HG02571 (cell line): ENCODE results near the gene STEAP1B.

Source experiments
- ATAC-seq: cut with Tn5 transposase; IDR thresholded peaks from one replicate; pipeline ENCODE4 v1.9.1; 2021; ENCODE audit warnings: mild to moderate bottlenecking, moderate library complexity; ENCODE audit not compliant: unreplicated experiment

The STEAP1B gene

GRCh38 chr7:22404421-22405023, 95.5 kb downstream of the STEAP1B start:
- no peak for ATAC-seq

GRCh38 chr7:22403344-22403743, 96.6 kb downstream of the STEAP1B start:
- no peak for ATAC-seq

DNA sequence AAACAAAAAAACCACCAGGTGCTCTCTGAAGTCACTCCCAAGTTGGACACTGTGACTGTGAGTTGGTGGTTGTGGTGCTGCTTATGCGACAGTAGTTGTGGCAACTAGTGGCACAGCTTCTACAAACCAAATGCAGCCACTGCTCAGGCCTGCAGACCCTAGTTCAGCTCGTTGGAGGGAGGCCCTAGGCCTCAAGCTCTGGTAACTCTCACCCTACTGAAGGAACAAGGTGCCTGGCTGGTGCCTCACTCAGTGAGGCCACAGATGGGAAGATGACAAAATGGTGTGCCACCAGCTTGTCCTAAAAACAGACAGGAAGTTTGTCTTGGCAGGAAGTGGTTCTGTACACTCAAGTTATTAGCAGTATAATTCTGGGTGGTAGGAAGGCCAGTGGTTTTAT, 97.7 kb downstream of the STEAP1B start:
- no peak for ATAC-seq

DNA sequence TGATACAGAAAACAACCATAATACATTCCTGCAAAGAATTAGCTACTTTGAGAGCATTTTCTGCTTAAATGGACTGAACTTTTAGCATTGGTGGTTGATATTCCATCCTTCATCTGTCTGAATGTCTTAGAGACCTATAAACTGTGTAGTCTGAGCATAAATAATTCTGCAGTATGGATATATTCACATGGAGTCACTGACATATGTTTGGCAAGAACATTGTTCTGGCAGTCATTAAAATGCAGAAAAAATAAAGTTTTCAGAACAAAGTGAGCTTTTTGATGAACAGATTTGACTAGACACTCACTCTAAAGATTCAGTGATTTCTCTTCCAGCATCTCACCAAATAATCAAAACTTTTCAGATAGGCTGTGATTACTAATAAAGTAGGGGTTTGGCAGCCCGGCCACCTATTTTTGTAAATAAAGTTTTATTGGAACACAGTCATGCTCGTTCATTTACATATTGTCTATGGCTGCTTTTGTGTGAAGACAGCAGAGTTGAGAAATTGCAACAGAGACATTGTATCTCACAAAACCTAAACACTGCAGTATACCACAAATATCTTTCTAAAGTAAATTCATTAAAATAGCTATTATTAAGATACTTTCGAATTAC, 98.9 kb downstream of the STEAP1B start:
- no peak for ATAC-seq

DNA sequence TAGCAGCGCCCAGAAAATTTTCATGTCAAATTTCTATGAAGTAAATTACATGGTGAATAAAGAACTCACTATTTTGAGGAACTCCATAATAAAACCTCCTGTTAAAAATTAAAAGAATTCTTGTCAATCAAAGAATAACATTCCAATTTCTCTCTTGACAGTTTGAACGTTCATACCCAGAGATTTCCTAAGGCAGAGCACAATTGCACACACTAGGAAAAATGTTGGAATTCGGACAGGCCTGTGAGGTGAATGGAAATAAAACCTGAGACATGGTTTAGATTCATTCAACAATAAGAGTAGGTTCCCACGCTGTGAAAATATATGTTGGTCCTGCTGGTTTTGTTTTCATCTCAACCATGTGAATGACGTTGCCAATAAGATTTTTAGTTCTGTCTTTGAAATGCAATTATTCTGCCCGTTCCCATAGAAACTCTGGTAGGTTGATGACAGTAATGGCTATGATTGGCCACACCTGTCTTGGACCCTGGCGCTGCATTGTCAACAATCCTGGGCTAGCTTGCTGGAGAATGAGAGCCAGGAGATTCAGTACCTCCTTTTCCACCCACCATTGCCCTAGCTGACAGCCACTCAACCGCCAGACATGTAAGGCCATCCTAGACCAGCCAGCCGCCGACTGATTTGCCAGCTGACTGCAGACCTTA, 99.7 kb downstream of the STEAP1B start:
- ATAC-seq = no peak

DNA sequence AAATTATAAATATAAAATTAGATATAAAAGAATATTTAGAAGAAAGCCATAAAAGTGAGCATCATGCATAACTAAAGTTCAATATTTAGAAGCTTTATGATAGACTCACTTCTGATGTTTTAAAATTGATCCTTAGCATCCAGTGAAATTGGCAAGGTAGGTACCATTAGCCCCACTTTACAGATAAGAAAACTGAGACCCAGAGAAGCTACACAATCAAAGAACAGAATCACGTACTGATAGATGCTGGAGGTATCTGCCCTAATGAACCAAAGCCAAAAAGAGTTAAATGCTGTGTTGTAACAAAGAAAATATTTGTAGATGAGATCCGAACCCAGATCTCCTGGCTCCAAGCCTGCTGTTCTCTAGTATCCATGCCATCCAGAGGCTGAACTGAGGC, 100.4 kb downstream of the STEAP1B start:
- no peak for ATAC-seq

DNA sequence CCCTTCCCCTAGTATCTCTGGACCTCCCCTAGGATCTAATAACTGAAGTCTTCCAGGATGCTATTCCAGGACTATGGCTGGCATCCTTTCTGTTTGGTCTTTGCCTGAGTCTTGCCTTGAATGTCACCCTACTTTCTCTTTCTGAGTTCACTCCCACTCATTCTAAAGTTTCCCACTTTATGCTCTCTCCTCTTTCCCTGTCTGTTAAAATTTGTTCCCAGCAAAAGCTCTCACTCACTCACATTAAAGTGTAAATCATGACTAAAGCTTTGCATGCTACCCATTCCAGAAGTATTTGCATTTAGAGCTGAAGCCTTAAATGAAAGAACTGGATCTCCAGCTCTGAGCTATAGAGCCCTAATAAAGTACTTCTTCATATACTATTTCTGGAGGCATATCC, 100.9 kb downstream of the STEAP1B start:
- no peak for ATAC-seq

DNA sequence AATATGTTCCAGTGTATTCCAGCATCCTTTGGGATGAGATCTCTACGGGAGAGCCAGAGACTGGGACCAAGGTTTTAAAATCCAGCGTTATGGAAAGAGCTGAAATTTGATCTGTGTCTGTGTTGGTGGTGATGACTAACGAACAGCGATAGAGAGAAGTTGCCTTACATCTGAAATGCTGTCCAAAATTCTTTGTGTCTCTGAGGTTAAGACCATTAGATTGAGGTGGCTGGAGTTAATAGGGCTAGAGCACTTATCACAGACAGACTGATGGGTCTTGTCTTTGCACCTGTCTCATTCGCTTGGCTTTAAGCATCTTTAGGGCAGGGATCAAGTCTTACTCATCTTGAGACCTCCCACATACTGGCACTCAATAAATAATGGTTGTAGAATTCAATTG, 102.0 kb downstream of the STEAP1B start:
- no peak for ATAC-seq

- ATAC-seq = no peak
Measured at GRCh38 chr7:22395222-22395621, 104.8 kb downstream of the STEAP1B start.

DNA sequence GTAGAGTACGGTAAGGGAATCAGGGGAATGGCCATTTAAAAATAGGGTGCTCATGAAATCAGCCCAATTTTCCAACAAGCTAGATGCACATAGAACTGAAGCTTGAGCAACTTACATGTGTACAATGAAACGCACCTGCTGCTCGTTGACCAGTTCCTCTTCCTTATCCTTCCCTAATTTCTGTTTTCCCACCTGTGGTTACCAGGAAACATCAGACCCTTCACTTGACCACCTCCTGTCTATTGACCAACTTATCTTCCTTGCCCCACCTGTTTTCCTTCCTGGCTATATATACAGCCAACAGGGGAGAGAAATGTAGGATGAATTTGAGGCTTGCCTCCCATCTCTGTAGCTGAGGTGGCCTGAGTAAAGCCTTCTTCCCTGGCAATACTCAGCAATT, 105.2 kb downstream of the STEAP1B start:
- no peak for ATAC-seq

GRCh38 chr7:22393913-22394729, 105.9 kb downstream of the STEAP1B start:
- ATAC-seq = no peak

GRCh38 chr7:22390516-22390915, 109.5 kb downstream of the STEAP1B start:
- no peak for ATAC-seq

DNA sequence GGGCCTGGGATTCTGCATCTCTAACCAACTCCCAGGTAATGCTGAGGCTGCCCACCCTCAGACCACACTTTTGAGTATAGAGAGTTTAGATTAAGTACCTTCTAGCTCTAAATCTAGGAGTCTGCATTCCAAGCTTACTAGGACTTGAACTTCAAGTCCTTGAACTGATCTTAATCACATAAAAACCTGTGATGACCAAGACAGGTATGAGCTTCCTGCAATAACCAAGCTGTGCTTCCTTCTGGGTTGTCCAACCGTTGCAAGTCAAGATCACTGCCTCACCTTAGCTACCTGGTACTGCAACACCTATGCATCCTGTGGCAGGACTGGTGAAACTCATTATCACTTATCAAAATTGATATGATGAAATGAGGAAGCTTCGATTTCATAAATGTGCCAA, 110.1 kb downstream of the STEAP1B start:
- no peak for ATAC-seq

DNA sequence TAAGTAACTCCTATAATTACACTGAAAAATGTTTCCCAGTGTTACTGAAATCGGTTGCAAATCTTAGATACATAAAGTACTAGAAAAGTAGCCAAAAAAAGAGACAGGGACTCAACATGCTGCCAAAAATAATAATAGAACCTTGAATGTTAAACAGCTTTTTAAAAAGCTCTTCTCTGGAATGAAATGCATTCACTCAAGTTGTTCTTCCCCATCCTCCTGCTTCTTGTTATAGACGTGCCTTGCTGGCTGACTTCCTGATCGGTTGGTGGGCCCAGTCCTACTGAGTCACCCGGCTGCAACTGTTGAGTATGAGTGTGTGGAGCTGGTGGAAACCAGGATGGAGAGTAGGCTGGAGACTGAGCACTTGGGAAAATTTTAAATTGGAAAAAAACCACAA, 112.4 kb downstream of the STEAP1B start:
- ATAC-seq = no peak

GRCh38 chr7:22386865-22387264, 113.1 kb downstream of the STEAP1B start:
- ATAC-seq = peak; percentile 54

GRCh38 chr7:22386206-22386858, 113.7 kb downstream of the STEAP1B start:
- ATAC-seq = peak; percentile 80

- no peak for ATAC-seq
Measured at GRCh38 chr7:22385326-22385725, 114.7 kb downstream of the STEAP1B start.

- ATAC-seq = no peak
Measured at GRCh38 chr7:22380333-22380732, 119.7 kb downstream of the STEAP1B start.

- ATAC-seq = no peak
Measured at GRCh38 chr7:22378199-22378980, 121.6 kb downstream of the STEAP1B start.

DNA sequence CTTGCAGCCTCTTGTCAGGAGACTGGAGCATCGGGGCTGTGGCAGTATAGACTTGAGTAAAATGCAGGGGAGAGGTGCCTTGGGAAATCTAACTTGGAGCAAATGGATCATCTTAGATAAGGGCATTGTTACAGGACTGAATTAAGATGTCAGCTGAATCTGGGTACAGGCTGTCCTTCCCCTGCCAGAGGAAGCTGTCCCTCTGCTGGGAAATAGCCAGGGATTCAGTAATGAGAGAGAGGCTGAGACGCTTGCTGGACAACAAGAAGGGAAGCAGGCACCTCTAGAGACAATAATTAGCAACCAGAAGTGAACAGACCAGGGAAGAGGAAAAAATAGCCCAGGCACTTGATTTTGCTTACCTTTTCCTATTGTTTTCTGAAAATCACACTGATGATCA, 122.3 kb downstream of the STEAP1B start:
- no peak for ATAC-seq
